GM18505 (cell line): ENCODE data around the gene HMGA1.

Experiments
- ATAC-seq: cut with Tn5 transposase; IDR thresholded peaks from one replicate; pipeline ENCODE4 v1.9.1; 2021; ENCODE audit not compliant: unreplicated experiment
- POLR2A ChIP-seq: IDR thresholded peaks from 4 replicates; pipeline ENCODE4 v1.6.1; 2011; ENCODE audit warnings: borderline replicate concordance; ENCODE audit not compliant: insufficient read depth, insufficient read length; ENCODE audit errors: extremely low read depth

Gene HMGA1

DNA sequence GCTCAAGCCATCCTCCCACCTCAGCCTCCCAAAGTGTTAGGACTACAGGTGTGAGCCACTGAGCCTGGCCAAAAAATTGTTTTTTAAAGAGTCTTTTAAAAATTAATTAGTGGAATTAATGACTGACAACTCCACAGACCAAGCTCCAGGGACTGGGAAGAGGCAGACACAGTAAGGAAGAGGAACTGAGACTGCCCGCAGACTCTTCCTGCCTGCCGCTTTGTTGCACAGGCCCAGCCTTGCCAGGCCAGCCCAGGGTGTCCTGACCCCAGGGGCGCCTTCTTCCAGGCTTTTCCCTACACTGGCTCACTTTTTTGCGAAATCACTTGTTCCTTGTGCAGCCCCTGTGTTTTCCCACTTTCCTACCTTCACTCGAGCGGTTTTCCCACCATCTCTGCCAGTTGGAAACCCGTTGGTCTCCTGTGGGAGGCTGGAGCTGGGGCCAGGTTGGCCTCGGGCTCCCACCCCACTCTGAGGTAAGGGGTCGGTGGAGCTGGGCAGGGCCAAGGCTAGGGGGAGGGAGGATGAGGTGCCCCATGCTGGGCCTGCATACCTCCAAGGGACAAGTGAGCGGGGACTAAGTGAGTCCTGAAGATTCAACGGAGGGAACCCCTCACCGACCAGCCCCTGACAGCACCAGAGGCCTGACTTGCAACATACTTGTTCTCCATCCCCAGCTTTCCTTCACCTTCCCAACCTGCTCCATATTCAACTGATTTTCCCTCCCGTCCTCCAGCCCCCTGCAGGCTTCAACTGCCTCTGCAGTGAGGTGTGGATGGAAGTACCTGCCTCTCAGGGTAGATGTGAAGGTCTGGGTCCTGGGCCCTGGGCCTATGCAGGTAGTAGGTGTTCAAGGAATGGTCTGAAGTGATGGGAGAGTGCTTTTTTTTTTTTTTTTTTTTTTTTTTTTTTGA is 35.6 kb downstream of the HMGA1 start:
- no peak for ATAC-seq
- no peak for TF ChIP-seq POLR2A

DNA sequence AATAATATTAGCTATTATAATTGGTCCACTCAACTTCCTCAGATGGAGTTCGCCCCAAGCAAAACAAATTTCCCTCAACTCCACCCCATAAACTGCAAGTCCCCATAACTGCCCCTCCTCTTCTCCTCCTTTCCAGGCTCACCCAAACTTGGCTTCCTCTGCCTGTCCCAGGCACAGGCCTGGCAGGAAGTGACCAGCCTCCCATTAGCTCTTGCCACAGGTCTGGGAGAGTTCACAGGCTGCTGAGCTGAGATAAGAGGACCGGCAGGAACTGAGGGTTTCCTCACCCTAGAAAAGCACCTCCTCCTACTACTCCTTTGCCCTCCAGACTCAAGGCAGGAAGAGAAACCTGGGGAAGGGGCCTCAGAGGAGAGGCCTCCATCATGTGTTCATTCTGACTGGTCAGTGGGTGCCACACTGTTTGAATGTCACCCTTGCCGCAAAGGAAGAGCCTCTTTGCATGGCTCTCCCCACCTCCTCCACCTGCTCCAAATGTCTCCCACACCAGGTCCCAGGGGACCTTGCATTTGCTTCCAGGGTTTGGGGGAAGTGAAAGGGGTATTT is 36.7 kb downstream of the HMGA1 start:
- ATAC-seq: no peak
- TF ChIP-seq POLR2A: no peak

DNA sequence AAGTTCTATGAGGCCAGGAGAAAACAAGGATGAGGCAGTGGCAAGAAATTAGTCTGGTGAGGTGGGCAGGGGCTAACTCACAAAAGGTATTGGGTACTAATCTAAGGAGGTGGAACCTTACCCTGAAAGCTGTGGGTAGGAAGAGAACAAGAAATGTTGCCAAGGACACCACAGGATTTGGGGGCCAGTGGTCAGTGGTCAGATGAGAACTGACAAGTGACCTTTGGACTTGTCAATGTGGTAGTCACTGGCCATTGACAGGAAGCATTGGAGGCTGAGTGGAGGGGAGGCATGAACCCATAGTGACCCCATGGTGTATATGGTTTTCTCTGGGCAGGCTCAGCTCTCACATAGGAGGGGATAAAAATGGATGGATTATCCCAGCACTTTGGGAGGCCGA is 37.5 kb downstream of the HMGA1 start:
- ATAC-seq: no peak
- no peak for TF ChIP-seq POLR2A

DNA sequence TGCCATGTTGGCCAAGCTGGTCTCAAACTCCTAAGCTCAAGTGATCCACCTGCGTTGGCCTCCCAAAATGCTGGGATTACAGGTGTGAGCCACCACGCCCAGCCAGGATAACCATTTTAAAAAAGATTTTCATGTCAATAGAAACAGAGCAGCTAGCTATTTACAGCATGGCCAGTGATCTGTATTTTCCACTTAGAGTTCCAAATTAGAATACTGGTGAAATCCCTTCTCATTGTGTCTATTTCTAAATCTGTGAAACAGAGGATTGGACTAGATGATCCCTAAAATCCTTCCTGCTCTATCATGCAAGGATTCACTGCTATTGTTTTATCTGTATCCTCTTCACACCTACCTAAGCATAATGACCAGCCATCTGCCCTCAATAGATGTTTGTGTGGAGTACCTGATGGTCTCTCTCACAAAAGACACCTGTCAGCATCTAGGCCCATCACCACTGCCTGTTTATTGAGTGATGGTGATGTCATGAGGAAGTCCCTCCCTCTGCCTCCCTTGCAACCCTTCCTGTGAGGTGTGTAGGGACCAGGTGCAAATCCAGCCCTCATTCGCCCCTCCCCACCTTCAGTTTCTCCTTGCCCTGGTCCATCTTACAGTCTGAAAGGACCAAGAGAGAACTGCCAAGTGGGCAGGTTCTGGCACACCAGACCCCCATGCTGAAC is 38.6 kb downstream of the HMGA1 start:
- ATAC-seq: no peak
- TF ChIP-seq POLR2A: no peak

DNA sequence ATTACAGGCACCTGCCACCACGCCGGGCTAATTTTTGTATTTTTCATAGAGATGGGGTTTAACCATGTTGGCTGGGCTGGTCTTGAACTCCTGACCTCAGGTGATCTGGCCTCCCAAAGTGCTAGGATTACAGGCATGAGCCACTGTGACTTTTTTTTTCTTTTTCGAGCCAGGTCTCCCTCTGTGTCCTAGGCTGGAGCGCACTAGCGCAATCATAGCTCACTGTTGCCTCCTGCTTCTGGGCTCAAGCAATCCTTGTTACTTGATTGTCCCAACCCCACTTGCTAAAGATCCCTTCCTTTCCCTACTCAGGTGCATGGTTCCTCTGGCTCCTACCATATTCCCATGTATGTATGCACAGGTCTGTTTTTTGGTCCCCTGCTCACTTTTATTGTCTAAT is 39.5 kb downstream of the HMGA1 start:
- no peak for TF ChIP-seq POLR2A

DNA sequence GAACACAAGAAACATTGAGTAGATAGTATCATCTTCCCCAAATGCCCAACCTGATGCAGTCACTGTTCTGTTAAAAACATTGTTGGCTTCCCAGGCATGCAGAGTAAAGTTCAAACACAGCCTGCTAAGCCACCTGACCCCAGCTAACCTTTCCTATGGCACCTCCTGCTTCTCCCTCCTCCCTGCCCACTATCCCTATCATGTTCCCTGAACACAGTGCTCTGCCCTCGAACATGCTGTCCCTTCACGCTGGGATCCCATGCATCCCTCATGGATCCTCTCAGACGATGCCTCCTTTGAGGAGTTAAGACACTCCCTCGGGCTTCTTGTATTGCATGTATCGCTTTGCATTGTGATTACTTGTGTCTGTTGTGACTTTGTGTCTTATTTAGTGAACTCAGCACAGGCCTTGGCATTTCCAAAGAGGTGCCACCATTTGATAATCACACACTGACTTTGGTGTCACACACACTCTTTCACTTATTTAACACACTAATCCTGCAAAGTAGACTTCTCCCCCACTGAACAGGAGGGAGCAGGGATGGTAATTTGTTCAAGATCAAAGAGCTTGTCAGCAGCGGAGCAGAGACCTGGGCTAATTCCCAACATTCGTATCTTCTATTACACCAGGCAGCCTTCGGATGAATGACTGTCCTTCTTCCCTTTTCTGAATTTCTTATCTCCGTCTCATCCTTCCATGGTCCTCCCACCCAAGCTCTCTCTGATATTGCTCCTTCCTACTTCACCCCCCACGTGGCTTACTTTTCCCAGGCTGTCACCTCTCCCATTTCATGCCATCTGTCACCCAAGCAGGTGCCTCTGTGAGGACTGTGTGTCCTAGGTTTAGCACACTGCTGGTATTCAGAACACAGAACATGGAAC is 40.4 kb downstream of the HMGA1 start:
- ATAC-seq: no peak
- no peak for TF ChIP-seq POLR2A

More for the DNA sequence above, 39.5 kb downstream of the HMGA1 start:
- ATAC-seq: no peak

DNA sequence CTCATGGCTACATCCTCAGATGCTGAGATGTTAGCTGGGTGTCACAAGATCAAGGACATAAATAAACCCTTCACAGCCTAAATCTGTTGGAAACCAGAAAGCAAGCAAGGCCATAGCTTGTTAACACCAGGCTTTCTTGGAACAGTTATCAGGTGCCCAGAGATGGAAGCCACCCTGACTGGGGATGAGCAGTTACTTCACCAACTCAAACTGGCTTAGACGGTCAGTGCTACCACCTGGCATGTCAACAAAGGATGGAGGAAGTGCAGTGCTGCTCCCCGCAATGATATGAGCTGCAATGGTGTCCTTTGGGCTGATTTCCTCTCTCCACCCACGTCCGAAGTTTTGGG is 41.1 kb downstream of the HMGA1 start:
- no peak for TF ChIP-seq POLR2A
- no peak for ATAC-seq

DNA sequence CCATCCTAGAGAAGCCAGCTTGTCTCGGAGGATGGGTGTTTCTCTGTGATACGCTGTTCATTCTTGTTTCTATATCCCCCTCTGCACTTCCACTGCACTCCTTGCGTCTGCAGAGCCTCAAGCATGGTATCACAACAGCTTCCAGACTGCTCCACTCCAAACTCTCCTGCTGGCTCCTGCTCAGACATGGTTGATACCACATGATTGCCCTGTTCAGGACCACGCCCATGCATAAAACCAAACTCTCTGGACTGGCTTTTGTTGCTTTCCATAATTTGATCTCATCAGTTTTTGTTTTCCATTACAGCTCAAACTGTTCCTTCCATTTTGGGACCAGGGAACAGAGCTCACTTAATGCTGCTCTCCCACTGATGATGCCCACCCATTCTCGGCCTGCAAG is 42.2 kb downstream of the HMGA1 start:
- no peak for ATAC-seq
- TF ChIP-seq POLR2A: no peak

DNA sequence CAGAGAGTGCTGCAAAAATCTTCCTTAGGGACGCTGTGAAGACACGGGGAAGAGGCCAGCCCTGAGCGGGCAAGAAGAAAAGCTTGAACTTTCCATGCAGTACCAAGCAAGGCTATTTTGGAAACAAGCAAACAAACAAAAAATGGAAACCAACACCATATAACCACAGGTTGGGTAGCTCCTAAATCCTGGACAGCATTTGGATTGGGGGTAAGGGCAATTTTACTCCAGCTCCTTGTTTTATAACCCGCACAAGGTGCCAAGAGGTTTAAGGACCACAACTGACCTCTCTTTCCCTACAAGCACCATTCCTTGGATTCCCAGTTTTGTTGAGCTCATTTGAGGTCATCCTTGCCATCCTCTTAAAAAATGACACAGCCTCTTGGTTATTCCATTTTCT is 43.5 kb downstream of the HMGA1 start:
- no peak for TF ChIP-seq POLR2A

DNA sequence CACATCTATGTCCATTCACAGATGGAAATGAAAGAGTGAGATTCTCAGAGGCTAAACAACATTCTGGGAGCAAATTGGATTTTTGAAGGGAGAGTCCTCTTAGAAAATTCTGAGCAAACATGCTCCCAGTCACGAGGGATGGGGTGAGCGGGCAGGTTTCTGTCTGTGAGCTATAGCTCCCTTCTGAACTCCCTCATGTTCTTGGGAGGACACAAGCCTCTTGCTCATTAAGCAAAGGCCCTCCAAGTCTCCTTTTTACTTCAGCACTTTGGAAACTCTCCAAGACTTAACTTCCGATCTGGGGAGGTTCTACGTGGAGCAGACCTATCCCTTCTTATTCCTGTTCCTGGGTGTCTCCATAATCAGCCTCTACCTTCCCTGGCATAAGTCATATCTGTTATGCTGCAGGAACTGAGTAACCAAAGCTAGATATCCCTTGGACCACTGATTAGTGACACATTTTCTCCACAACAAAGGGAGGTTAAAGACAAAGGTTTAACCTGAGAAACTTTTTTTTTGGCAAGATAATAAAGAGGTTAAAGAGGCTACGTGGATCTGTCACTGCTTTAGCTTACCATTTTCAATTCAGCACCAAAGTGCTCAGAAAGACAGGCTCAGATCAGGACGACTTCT is 45.1 kb downstream of the HMGA1 start:
- no peak for ATAC-seq
- no peak for TF ChIP-seq POLR2A

More for the DNA sequence above, 43.5 kb downstream of the HMGA1 start:
- ATAC-seq: no peak

DNA sequence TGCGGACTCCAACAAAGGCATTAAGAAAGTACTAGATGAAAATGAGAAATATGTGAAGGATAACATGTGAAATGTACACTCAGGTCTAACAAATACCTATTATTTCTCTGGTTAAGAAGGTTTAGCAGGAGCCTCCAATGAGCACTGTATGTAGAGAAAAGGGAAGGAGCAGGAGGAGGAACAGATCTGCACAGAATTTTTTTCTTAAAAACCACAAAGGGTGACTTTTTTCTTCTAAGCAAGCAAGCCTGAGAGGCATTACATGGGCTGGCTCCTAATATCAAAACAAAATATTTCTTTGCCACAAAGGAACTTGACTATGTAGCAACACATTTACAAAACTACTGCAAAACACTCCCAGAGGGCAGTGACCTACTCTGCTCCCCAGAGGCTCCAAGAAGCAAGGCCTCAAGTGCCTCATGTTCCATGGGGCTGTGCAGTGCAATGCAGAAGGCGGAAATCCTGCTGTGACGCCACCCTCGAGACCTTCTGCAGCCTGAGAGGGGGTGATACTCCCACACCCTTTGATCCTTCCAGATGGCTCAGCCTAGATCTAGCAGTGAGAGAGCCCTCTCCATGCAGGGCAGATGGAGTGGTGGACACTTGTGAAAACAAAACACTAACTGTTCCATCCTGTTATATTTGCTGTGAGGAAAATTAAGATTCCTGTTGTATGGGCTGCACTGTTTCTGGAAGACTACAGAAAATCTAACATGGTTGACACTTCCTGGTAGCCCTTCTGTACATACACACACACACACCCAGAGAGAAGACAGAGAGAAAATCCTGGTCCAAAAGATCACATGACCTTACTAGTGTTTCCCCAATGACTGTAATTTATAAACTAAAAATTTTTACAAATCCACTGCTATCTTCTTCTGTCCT is 48.1 kb downstream of the HMGA1 start:
- ATAC-seq: no peak
- no peak for TF ChIP-seq POLR2A
